ENCODE results near the gene DPP6.

DNA sequence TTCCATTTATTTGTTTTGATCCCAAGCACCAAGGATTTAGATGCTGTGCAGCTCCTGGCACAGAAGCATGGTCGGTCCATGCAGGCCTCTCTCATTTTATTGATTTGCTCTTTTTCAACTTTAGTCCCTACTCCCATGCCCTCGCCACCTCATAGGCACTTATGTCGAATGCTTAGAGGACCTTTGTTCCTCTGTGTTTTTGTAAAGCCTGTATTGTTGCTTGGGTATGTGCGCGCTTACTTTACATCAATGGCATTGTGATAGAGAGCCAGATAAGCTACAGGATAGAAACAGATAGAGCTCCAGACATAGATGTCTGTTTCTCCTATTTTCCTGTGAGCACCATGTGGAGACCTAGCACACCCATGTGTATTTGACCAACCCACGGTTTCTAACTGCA is 725.7 kb downstream of the DPP6 start:
- no peak for TF ChIP-seq KDM1A (IDR thresholded peaks at IDR 0.05)
- TF ChIP-seq, protein P1, sequence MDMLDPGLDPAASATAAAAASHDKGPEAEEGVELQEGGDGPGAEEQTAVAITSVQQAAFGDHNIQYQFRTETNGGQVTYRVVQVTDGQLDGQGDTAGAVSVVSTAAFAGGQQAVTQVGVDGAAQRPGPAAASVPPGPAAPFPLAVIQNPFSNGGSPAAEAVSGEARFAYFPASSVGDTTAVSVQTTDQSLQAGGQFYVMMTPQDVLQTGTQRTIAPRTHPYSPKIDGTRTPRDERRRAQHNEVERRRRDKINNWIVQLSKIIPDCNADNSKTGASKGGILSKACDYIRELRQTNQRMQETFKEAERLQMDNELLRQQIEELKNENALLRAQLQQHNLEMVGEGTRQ (CRISPR knock-in tag; IDR thresholded peaks at IDR 0.05): no peak
- TF ChIP-seq, protein P2, sequence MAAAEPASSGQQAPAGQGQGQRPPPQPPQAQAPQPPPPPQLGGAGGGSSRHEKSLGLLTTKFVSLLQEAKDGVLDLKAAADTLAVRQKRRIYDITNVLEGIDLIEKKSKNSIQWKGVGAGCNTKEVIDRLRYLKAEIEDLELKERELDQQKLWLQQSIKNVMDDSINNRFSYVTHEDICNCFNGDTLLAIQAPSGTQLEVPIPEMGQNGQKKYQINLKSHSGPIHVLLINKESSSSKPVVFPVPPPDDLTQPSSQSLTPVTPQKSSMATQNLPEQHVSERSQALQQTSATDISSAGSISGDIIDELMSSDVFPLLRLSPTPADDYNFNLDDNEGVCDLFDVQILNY (CRISPR knock-in tag; IDR thresholded peaks at IDR 0.05): no peak
- TF ChIP-seq, protein P3, sequence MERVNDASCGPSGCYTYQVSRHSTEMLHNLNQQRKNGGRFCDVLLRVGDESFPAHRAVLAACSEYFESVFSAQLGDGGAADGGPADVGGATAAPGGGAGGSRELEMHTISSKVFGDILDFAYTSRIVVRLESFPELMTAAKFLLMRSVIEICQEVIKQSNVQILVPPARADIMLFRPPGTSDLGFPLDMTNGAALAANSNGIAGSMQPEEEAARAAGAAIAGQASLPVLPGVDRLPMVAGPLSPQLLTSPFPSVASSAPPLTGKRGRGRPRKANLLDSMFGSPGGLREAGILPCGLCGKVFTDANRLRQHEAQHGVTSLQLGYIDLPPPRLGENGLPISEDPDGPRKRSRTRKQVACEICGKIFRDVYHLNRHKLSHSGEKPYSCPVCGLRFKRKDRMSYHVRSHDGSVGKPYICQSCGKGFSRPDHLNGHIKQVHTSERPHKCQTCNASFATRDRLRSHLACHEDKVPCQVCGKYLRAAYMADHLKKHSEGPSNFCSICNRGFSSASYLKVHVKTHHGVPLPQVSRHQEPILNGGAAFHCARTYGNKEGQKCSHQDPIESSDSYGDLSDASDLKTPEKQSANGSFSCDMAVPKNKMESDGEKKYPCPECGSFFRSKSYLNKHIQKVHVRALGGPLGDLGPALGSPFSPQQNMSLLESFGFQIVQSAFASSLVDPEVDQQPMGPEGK (CRISPR knock-in tag; IDR thresholded peaks at IDR 0.05; ENCODE audit: borderline replicate concordance): no peak
